ENCODE measurements around the gene TCF4. TPM values are rescaled to one million over a fixed set of nuclear protein-coding genes. Genes with fewer than 3 reads are reported as not detected.

Gene TCF4
- polyA plus RNA-seq, 2 donors: 3.7 to 4.8 TPM

- no peaks in the 10 kb centered on the region for H3K36me3 ChIP-seq (ENCODE audit: control insufficient read depth in 2 of 2, insufficient read depth in 2 of 2, low read length in 1 of 2)
- no peaks in the 10 kb centered on the region for H3K9me3 ChIP-seq (ENCODE audit: control insufficient read depth in 2 of 2, insufficient read depth in 1 of 2, low read depth in 1 of 2, low read length in 1 of 2)
- peaks cover 0 to 3% of the 10 kb centered on the region in 2 donors for H3K4me1 ChIP-seq (ENCODE audit: control insufficient read depth in 2 of 2, insufficient read depth in 2 of 2, low read length in 1 of 2)
- WGBS, 2 donors: 87 to 95% methylated on average over 8 of the region's 8 CpGs
- peak overlapping the region in 1 of 2 donors; percentile 21 for H3K27ac ChIP-seq (ENCODE audit: low read depth in 2 of 2, low read length in 1 of 2)
- no peak overlapping the region for H3K4me3 ChIP-seq (ENCODE audit: low read depth in 1 of 2, low read length in 2 of 2)
- H3K27me3 ChIP-seq (ENCODE audit: control insufficient read depth in 1 of 2, insufficient read depth in 2 of 2, low read length in 2 of 2): no peaks in the 10 kb centered on the region
These were observed 183.0 kb downstream of the TCF4 start for GRCh38 chr18:55404832-55405465.

GRCh38 chr18:55404136-55404830, 183.7 kb downstream of the TCF4 start:
- 91 to 93% methylated on average over 5 of the region's 5 CpGs for WGBS, 2 donors
- no peaks in the 10 kb centered on the region for H3K9me3 ChIP-seq (ENCODE audit: control insufficient read depth in 2 of 2, insufficient read depth in 1 of 2, low read depth in 1 of 2, low read length in 1 of 2)
- H3K4me3 ChIP-seq (ENCODE audit: low read depth in 1 of 2, low read length in 2 of 2): no peak overlapping the region
- no peaks in the 10 kb centered on the region for H3K27me3 ChIP-seq (ENCODE audit: control insufficient read depth in 1 of 2, insufficient read depth in 2 of 2, low read length in 2 of 2)
- no peak overlapping the region for H3K27ac ChIP-seq (ENCODE audit: low read depth in 2 of 2, low read length in 1 of 2)
- no peaks in the 10 kb centered on the region for H3K36me3 ChIP-seq (ENCODE audit: control insufficient read depth in 2 of 2, insufficient read depth in 2 of 2, low read length in 1 of 2)
- H3K4me1 ChIP-seq (ENCODE audit: control insufficient read depth in 2 of 2, insufficient read depth in 2 of 2, low read length in 1 of 2): peaks cover 0 to 3% of the 10 kb centered on the region in 2 donors

GRCh38 chr18:55403421-55403949, 184.5 kb downstream of the TCF4 start:
- 64 to 70% methylated on average over 5 of the region's 5 CpGs for WGBS, 2 donors
- Histone ChIP-seq H3K9me3 (ENCODE audit: control insufficient read depth in 2 of 2, insufficient read depth in 1 of 2, low read depth in 1 of 2, low read length in 1 of 2) (no peaks in the 10 kb centered on the region), H3K4me1 (ENCODE audit: control insufficient read depth in 2 of 2, insufficient read depth in 2 of 2, low read length in 1 of 2) (peaks cover 0 to 3% of the 10 kb centered on the region in 2 donors), H3K4me3 (ENCODE audit: low read depth in 1 of 2, low read length in 2 of 2) (no peak overlapping the region), H3K36me3 (ENCODE audit: control insufficient read depth in 2 of 2, insufficient read depth in 2 of 2, low read length in 1 of 2) (no peaks in the 10 kb centered on the region), H3K27ac (ENCODE audit: low read depth in 2 of 2, low read length in 1 of 2) (no peak overlapping the region), H3K27me3 (ENCODE audit: control insufficient read depth in 1 of 2, insufficient read depth in 2 of 2, low read length in 2 of 2) (no peaks in the 10 kb centered on the region)

GRCh38 chr18:55402731-55403405, 185.1 kb downstream of the TCF4 start:
- no peaks in the 10 kb centered on the region for H3K36me3 ChIP-seq (ENCODE audit: control insufficient read depth in 2 of 2, insufficient read depth in 2 of 2, low read length in 1 of 2)
- no peak overlapping the region for H3K4me3 ChIP-seq (ENCODE audit: low read depth in 1 of 2, low read length in 2 of 2)
- no peaks in the 10 kb centered on the region for H3K27me3 ChIP-seq (ENCODE audit: control insufficient read depth in 1 of 2, insufficient read depth in 2 of 2, low read length in 2 of 2)
- WGBS, 2 donors: 53 to 67% methylated on average over 10 of the region's 10 CpGs
- H3K4me1 ChIP-seq (ENCODE audit: control insufficient read depth in 2 of 2, insufficient read depth in 2 of 2, low read length in 1 of 2): peaks cover 0 to 3% of the 10 kb centered on the region in 2 donors
- H3K9me3 ChIP-seq (ENCODE audit: control insufficient read depth in 2 of 2, insufficient read depth in 1 of 2, low read depth in 1 of 2, low read length in 1 of 2): no peaks in the 10 kb centered on the region
- no peak overlapping the region for H3K27ac ChIP-seq (ENCODE audit: low read depth in 2 of 2, low read length in 1 of 2)

- peak overlapping the region in 1 of 2 donors; percentile 1 for H3K4me3 ChIP-seq (ENCODE audit: low read depth in 1 of 2, low read length in 2 of 2)
- H3K27me3 ChIP-seq (ENCODE audit: control insufficient read depth in 1 of 2, insufficient read depth in 2 of 2, low read length in 2 of 2): no peaks in the 10 kb centered on the region
- no peaks in the 10 kb centered on the region for H3K9me3 ChIP-seq (ENCODE audit: control insufficient read depth in 2 of 2, insufficient read depth in 1 of 2, low read depth in 1 of 2, low read length in 1 of 2)
- WGBS, 2 donors: 56 to 61% methylated on average over 12 of the region's 12 CpGs
- H3K4me1 ChIP-seq (ENCODE audit: control insufficient read depth in 2 of 2, insufficient read depth in 2 of 2, low read length in 1 of 2): peaks cover 0 to 3% of the 10 kb centered on the region in 2 donors
- no peaks in the 10 kb centered on the region for H3K36me3 ChIP-seq (ENCODE audit: control insufficient read depth in 2 of 2, insufficient read depth in 2 of 2, low read length in 1 of 2)
- H3K27ac ChIP-seq (ENCODE audit: low read depth in 2 of 2, low read length in 1 of 2): peak overlapping the region; percentile 55 to 64
These were observed 186.3 kb downstream of the TCF4 start for GRCh38 chr18:55401638-55402191.

GRCh38 chr18:55400590-55401541, 187.1 kb downstream of the TCF4 start:
- no peaks in the 10 kb centered on the region for H3K9me3 ChIP-seq (ENCODE audit: control insufficient read depth in 2 of 2, insufficient read depth in 1 of 2, low read depth in 1 of 2, low read length in 1 of 2)
- H3K4me1 ChIP-seq (ENCODE audit: control insufficient read depth in 2 of 2, insufficient read depth in 2 of 2, low read length in 1 of 2): peaks cover 0 to 3% of the 10 kb centered on the region in 2 donors
- WGBS, 2 donors: 67 to 73% methylated on average over 12 of the region's 12 CpGs
- peak overlapping the region; percentile 52 to 55 for H3K27ac ChIP-seq (ENCODE audit: low read depth in 2 of 2, low read length in 1 of 2)
- H3K4me3 ChIP-seq (ENCODE audit: low read depth in 1 of 2, low read length in 2 of 2): peak overlapping the region in 1 of 2 donors; percentile 1
- no peaks in the 10 kb centered on the region for H3K36me3 ChIP-seq (ENCODE audit: control insufficient read depth in 2 of 2, insufficient read depth in 2 of 2, low read length in 1 of 2)
- no peaks in the 10 kb centered on the region for H3K27me3 ChIP-seq (ENCODE audit: control insufficient read depth in 1 of 2, insufficient read depth in 2 of 2, low read length in 2 of 2)

- no peaks in the 10 kb centered on the region for H3K9me3 ChIP-seq (ENCODE audit: control insufficient read depth in 2 of 2, insufficient read depth in 1 of 2, low read depth in 1 of 2, low read length in 1 of 2)
- no peak overlapping the region for H3K4me3 ChIP-seq (ENCODE audit: low read depth in 1 of 2, low read length in 2 of 2)
- no peak overlapping the region for H3K27ac ChIP-seq (ENCODE audit: low read depth in 2 of 2, low read length in 1 of 2)
- peaks cover 0 to 3% of the 10 kb centered on the region in 2 donors for H3K4me1 ChIP-seq (ENCODE audit: control insufficient read depth in 2 of 2, insufficient read depth in 2 of 2, low read length in 1 of 2)
- H3K27me3 ChIP-seq (ENCODE audit: control insufficient read depth in 1 of 2, insufficient read depth in 2 of 2, low read length in 2 of 2): no peaks in the 10 kb centered on the region
- 60 to 64% methylated on average over 2 of the region's 2 CpGs for WGBS, 2 donors
- H3K36me3 ChIP-seq (ENCODE audit: control insufficient read depth in 2 of 2, insufficient read depth in 2 of 2, low read length in 1 of 2): no peaks in the 10 kb centered on the region
These were observed 187.9 kb downstream of the TCF4 start for GRCh38 chr18:55400081-55400480.

- WGBS, 2 donors: 84 to 87% methylated on average over 6 of the region's 6 CpGs
- Histone ChIP-seq H3K27me3 (ENCODE audit: control insufficient read depth in 1 of 2, insufficient read depth in 2 of 2, low read length in 2 of 2) (no peaks in the 10 kb centered on the region), H3K9me3 (ENCODE audit: control insufficient read depth in 2 of 2, insufficient read depth in 1 of 2, low read depth in 1 of 2, low read length in 1 of 2) (no peaks in the 10 kb centered on the region), H3K36me3 (ENCODE audit: control insufficient read depth in 2 of 2, insufficient read depth in 2 of 2, low read length in 1 of 2) (no peaks in the 10 kb centered on the region), H3K27ac (ENCODE audit: low read depth in 2 of 2, low read length in 1 of 2) (no peak overlapping the region), H3K4me3 (ENCODE audit: low read depth in 1 of 2, low read length in 2 of 2) (no peak overlapping the region), H3K4me1 (ENCODE audit: control insufficient read depth in 2 of 2, insufficient read depth in 2 of 2, low read length in 1 of 2) (peaks cover 0 to 3% of the 10 kb centered on the region in 2 donors)
These were observed 189.1 kb downstream of the TCF4 start for GRCh38 chr18:55398858-55399257.

Data from esophagus (tissue), 2 donors.